MM.1S (cell line): ENCODE measurements around the gene TYSND1.

Source experiments
- EZH2 ChIP-seq: fragments of 300-600 bp; sonication (generic); optimal IDR thresholded peaks from 2 replicates; pipeline ENCODE3; 2017; ENCODE audit warnings: low read depth, mild to moderate bottlenecking, antibody characterized with exemption, low read length, mixed read lengths
- EZH2phosphoT487 ChIP-seq: fragments of 300-600 bp; sonication (generic); IDR thresholded peaks from 2 replicates; pipeline ENCODE4 v1.6.1; 2018; ENCODE audit warnings: antibody characterized with exemption, low read length
- TF ChIP-seq, protein P1 (sequence below): fragments of 300-600 bp; sonication (generic); IDR thresholded peaks from 2 replicates; pipeline ENCODE4 v1.5.1; 2016; ENCODE audit warnings: antibody characterized with exemption, low read length, mixed read lengths

DNA sequence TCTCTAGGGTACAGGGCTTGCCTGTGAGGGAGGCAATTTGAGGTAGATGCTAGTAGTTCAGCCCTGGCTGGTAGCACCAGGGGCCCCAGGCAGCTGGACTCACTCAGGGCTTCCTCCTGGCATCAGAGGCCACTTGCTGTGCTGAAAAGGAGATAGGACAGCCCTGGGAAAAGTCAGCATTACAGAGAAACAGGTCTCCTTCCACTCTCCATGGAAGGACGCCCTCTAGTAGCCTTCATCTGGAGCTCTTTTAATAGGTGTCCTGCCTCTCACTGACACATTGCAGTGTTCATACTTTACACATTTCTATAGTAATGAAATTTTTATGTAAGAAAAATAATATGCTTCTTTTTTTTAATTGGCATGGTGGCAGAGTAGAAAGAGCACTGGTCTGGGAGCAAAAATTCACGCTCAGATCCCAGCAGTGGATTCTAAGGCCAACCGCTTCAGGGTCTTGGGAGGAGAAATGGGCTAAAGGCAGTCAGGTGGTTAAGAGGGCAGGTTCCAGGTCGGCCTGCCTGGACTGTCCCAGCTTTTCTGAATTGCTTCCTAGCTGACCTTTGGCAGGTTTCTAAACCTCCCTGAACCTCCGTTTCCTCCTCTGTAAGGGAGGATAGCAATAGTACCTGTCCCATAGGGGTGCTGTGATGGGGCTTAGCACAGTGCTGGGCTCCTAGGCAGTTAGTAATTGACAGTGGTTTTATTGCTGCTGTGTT is 49.6 kb downstream of the TYSND1 start:
- TF ChIP-seq, protein P1, sequence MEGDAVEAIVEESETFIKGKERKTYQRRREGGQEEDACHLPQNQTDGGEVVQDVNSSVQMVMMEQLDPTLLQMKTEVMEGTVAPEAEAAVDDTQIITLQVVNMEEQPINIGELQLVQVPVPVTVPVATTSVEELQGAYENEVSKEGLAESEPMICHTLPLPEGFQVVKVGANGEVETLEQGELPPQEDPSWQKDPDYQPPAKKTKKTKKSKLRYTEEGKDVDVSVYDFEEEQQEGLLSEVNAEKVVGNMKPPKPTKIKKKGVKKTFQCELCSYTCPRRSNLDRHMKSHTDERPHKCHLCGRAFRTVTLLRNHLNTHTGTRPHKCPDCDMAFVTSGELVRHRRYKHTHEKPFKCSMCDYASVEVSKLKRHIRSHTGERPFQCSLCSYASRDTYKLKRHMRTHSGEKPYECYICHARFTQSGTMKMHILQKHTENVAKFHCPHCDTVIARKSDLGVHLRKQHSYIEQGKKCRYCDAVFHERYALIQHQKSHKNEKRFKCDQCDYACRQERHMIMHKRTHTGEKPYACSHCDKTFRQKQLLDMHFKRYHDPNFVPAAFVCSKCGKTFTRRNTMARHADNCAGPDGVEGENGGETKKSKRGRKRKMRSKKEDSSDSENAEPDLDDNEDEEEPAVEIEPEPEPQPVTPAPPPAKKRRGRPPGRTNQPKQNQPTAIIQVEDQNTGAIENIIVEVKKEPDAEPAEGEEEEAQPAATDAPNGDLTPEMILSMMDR, result no peak
- TF ChIP-seq EZH2 (no peak), EZH2phosphoT487 (no peak)
